ENCODE measurements around the gene PHGDH. TPM values are rescaled to one million over a fixed set of nuclear protein-coding genes. Genes with fewer than 3 reads are reported as not detected.
A peak's percentile ranks its signal among the peaks of the same experiment; 100 is the strongest.

PHGDH gene
- polyA plus RNA-seq, 1 donor: 139 TPM

DNA sequence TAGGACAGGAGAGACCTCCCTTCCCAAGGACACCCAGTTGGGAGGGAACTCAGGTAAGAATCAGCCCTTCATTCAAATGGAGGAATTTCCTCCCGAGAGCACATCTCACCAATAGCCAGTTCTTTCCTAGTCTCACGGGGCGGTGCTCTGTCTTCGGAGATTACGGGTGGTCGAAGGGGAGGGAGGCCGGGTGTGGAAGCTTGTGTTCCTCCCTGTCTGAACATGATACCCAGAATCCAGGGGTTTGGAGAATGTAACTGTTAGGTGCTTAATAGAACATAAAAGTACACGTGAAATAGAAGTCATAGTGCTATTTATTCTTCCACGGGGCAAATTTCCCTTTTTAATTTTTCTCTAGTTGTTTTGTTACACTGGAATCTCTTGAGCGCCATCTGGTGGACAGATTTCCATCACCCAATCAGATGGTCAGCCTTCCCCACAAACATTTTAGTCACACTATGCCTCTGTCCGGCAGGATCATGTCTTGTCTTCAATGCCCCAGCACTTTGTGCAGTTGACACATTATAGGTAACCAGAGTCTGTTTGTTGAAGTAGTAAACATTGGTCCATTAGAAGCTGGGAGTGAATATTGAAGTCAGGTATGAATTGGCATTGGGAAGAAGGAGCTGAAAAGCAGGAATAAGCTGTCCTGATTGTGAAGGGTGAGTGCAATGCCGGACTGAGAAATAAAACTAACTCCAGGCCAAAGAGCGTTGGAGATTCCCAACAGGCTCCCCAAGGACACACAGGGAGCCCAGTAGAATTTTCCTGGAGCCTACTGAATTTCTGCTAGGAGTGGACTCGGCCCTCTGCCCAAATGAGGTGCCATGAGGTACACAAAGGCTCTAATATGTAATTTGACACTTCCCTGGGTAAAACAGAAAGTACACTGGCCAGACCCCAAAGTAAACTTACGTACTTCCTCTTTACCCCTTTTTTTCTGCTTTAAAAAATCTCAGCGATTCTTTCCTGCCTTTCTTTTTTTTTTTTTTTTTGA lies 36.1 kb upstream of the PHGDH start:
- Histone ChIP-seq H3K4me3 (ENCODE audit: low read length) (peak overlapping the region; percentile 34), H3K4me1 (ENCODE audit: control insufficient read depth, insufficient read depth, low read length) (peaks cover 3% of the 10 kb centered on the region), H3K9me3 (ENCODE audit: control insufficient read depth, low read depth, low read length) (no peaks in the 10 kb centered on the region), H3K27ac (ENCODE audit: low read length) (no peak overlapping the region), H3K27me3 (ENCODE audit: control insufficient read depth, insufficient read depth, low read length) (no peaks in the 10 kb centered on the region), H3K36me3 (ENCODE audit: control insufficient read depth, insufficient read depth, low read length) (no peaks in the 10 kb centered on the region)
- peak; percentile 73 to 80 for DNase-seq
- WGBS (ENCODE audit: insufficient coverage, low lambda C conversion rate): 0% methylated on average over 2 of the region's 16 CpGs

DNA sequence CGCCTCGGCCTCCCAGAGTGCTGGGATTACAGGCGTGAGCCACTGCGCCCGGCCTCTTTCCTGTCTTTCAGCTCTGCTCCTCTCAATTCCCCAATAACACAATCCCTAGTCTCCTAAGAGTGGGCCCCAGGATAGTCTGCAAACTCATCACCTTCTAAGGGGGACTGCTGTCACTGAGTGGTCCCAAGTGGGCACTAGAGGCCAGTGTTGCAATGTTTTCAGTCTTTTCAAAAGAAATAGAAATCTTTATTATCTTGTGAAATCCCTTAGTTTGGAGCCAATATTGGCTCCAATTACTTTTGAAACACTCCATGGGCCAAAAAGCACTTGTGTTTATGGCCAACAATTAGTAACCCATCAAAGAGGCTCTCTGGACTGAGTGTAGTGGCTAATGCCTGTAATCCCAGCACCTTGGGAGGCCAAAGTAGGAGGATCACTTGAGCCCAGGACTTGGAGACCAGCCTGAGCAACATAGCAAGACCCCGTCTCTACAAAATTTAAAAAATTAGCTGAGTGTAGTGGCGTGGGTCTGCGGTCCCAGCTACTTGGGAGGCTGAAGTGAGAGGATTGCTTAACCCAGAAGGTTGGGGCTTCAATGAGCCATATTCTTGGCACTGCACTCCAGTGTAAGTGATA lies 35.0 kb upstream of the PHGDH start:
- H3K4me3 ChIP-seq (ENCODE audit: low read length): no peak overlapping the region
- WGBS (ENCODE audit: insufficient coverage, low lambda C conversion rate): no CpG with 5 or more reads among the region's 8 CpGs
- H3K9me3 ChIP-seq (ENCODE audit: control insufficient read depth, low read depth, low read length): no peaks in the 10 kb centered on the region
- no peaks in the 10 kb centered on the region for H3K27me3 ChIP-seq (ENCODE audit: control insufficient read depth, insufficient read depth, low read length)
- H3K27ac ChIP-seq (ENCODE audit: low read length): no peak overlapping the region
- H3K4me1 ChIP-seq (ENCODE audit: control insufficient read depth, insufficient read depth, low read length): peaks cover 3% of the 10 kb centered on the region
- H3K36me3 ChIP-seq (ENCODE audit: control insufficient read depth, insufficient read depth, low read length): no peaks in the 10 kb centered on the region
- no peak for DNase-seq

DNA sequence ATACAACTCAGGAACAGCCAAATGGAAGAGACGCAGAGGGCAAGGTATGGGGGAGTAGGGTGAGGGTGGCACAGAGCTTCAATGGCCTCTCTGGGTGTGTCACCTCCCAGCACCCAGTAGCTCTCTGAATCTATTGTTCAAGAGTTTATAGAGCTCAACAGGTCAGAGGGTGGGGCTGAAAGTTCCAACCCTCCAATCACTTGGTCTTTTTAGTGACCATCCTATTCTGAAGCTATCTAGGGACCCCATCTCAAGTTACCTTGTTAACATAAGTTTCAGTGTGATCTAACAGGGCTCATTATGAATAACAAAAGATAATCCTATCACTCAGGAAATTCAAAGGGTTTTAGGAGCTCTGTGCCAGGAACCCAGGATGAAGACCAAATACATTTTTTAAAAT lies 32.5 kb upstream of the PHGDH start:
- WGBS (ENCODE audit: insufficient coverage, low lambda C conversion rate): no CpG with 5 or more reads among the region's 1 CpG
- Histone ChIP-seq H3K9me3 (ENCODE audit: control insufficient read depth, low read depth, low read length) (no peaks in the 10 kb centered on the region), H3K4me1 (ENCODE audit: control insufficient read depth, insufficient read depth, low read length) (peaks cover 3% of the 10 kb centered on the region), H3K36me3 (ENCODE audit: control insufficient read depth, insufficient read depth, low read length) (no peaks in the 10 kb centered on the region), H3K27ac (ENCODE audit: low read length) (no peak overlapping the region), H3K27me3 (ENCODE audit: control insufficient read depth, insufficient read depth, low read length) (no peaks in the 10 kb centered on the region), H3K4me3 (ENCODE audit: low read length) (no peak overlapping the region)
- DNase-seq: no peak

- Histone ChIP-seq H3K36me3 (ENCODE audit: control insufficient read depth, insufficient read depth, low read length) (no peaks in the 10 kb centered on the region), H3K27ac (ENCODE audit: low read length) (no peak overlapping the region), H3K9me3 (ENCODE audit: control insufficient read depth, low read depth, low read length) (no peaks in the 10 kb centered on the region), H3K27me3 (ENCODE audit: control insufficient read depth, insufficient read depth, low read length) (no peaks in the 10 kb centered on the region), H3K4me1 (ENCODE audit: control insufficient read depth, insufficient read depth, low read length) (peaks cover 2% of the 10 kb centered on the region), H3K4me3 (ENCODE audit: low read length) (no peak overlapping the region)
- 83% methylated on average over 2 of the region's 3 CpGs for WGBS (ENCODE audit: insufficient coverage, low lambda C conversion rate)
- DNase-seq: peak in 1 of 2 donors; percentile 52
Observed at GRCh38 chr1:119680193-119680592, 31.5 kb upstream of the PHGDH start.

DNA sequence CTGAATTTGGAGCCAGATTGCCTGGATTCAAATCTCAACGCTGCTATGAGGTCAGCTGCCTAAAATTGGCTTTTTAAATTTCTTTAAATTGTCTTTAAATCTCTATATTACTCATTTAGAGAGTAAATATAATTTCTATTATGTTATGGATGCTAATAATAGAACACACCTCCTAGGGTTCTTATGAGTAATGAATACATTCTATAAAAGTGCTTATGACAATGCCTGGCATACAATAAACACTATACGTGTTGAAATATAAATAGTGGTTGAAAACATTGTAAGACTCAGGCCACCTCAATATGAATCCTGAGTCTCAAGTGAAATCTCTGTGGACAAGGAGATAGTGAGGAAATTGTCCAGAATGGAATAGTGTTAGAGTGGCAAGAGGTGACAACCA lies 31.0 kb upstream of the PHGDH start:
- H3K9me3 ChIP-seq (ENCODE audit: control insufficient read depth, low read depth, low read length): no peaks in the 10 kb centered on the region
- H3K4me3 ChIP-seq (ENCODE audit: low read length): no peak overlapping the region
- no peak for DNase-seq
- no peaks in the 10 kb centered on the region for H3K36me3 ChIP-seq (ENCODE audit: control insufficient read depth, insufficient read depth, low read length)
- WGBS (ENCODE audit: insufficient coverage, low lambda C conversion rate): 100% methylated on average over 1 of the region's 2 CpGs
- no peaks in the 10 kb centered on the region for H3K27me3 ChIP-seq (ENCODE audit: control insufficient read depth, insufficient read depth, low read length)
- no peaks in the 10 kb centered on the region for H3K4me1 ChIP-seq (ENCODE audit: control insufficient read depth, insufficient read depth, low read length)
- no peak overlapping the region for H3K27ac ChIP-seq (ENCODE audit: low read length)

DNA sequence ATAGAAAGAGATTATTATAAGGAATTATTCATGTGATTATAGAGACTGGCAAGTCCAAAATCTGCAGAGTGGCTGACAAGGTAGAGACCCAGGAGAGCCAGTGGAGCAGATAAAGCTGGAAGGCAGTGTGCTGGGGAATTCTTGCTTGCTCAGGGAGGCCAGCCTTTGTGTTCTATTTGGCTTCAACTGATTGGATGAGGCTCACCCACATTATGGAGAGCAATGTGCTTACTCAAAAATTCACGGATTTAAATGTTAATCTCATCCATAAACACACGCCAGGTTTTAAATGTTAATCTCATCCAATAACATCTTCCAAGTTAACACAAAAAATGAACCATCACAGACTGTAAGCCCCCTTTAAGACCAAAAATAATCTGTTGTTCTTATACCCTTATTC lies 30.2 kb upstream of the PHGDH start:
- Histone ChIP-seq H3K27ac (ENCODE audit: low read length) (no peak overlapping the region), H3K4me1 (ENCODE audit: control insufficient read depth, insufficient read depth, low read length) (no peaks in the 10 kb centered on the region), H3K4me3 (ENCODE audit: low read length) (no peak overlapping the region), H3K36me3 (ENCODE audit: control insufficient read depth, insufficient read depth, low read length) (no peaks in the 10 kb centered on the region), H3K27me3 (ENCODE audit: control insufficient read depth, insufficient read depth, low read length) (no peaks in the 10 kb centered on the region), H3K9me3 (ENCODE audit: control insufficient read depth, low read depth, low read length) (no peaks in the 10 kb centered on the region)
- DNase-seq: no peak
- no CpG with 5 or more reads among the region's 2 CpGs for WGBS (ENCODE audit: insufficient coverage, low lambda C conversion rate)

- Histone ChIP-seq H3K4me3 (ENCODE audit: low read length) (no peak overlapping the region), H3K4me1 (ENCODE audit: control insufficient read depth, insufficient read depth, low read length) (no peaks in the 10 kb centered on the region), H3K27me3 (ENCODE audit: control insufficient read depth, insufficient read depth, low read length) (no peaks in the 10 kb centered on the region), H3K36me3 (ENCODE audit: control insufficient read depth, insufficient read depth, low read length) (no peaks in the 10 kb centered on the region), H3K9me3 (ENCODE audit: control insufficient read depth, low read depth, low read length) (no peaks in the 10 kb centered on the region), H3K27ac (ENCODE audit: low read length) (no peak overlapping the region)
- no peak for DNase-seq
Observed at GRCh38 chr1:119682141-119682540, 29.6 kb upstream of the PHGDH start.

DNA sequence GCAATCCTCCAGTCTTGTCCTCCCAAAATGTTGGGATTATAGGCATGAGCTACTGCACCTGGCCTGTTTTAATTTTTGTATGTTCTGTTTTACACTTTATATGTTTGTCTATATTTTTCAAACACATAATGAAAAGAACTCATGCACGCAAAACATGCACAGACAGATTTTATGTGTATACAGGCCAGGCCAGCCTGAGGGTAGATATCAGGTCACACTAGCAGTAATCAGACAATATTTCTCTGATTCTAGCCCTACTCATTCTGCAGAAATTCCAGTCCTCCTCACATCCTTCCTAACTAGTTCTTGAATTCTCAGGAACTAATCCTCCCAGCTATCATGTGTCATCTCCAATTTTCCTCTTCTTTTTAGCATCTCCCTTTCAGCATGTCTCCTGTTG lies 27.8 kb upstream of the PHGDH start:
- H3K4me3 ChIP-seq (ENCODE audit: low read length): no peak overlapping the region
- no peak overlapping the region for H3K27ac ChIP-seq (ENCODE audit: low read length)
- H3K4me1 ChIP-seq (ENCODE audit: control insufficient read depth, insufficient read depth, low read length): no peaks in the 10 kb centered on the region
- no peaks in the 10 kb centered on the region for H3K9me3 ChIP-seq (ENCODE audit: control insufficient read depth, low read depth, low read length)
- no peaks in the 10 kb centered on the region for H3K36me3 ChIP-seq (ENCODE audit: control insufficient read depth, insufficient read depth, low read length)
- 83% methylated on average over 1 of the region's 1 CpG for WGBS (ENCODE audit: insufficient coverage, low lambda C conversion rate)
- DNase-seq: no peak
- H3K27me3 ChIP-seq (ENCODE audit: control insufficient read depth, insufficient read depth, low read length): no peaks in the 10 kb centered on the region

- no peaks in the 10 kb centered on the region for H3K27me3 ChIP-seq (ENCODE audit: control insufficient read depth, insufficient read depth, low read length)
- no peak overlapping the region for H3K4me3 ChIP-seq (ENCODE audit: low read length)
- no CpG with 5 or more reads among the region's 3 CpGs for WGBS (ENCODE audit: insufficient coverage, low lambda C conversion rate)
- no peaks in the 10 kb centered on the region for H3K4me1 ChIP-seq (ENCODE audit: control insufficient read depth, insufficient read depth, low read length)
- no peak for DNase-seq
- no peak overlapping the region for H3K27ac ChIP-seq (ENCODE audit: low read length)
- no peaks in the 10 kb centered on the region for H3K9me3 ChIP-seq (ENCODE audit: control insufficient read depth, low read depth, low read length)
- H3K36me3 ChIP-seq (ENCODE audit: control insufficient read depth, insufficient read depth, low read length): no peaks in the 10 kb centered on the region
Observed at GRCh38 chr1:119686661-119687060, 25.1 kb upstream of the PHGDH start.

- Histone ChIP-seq H3K36me3 (ENCODE audit: control insufficient read depth, insufficient read depth, low read length) (no peaks in the 10 kb centered on the region), H3K27ac (ENCODE audit: low read length) (no peak overlapping the region), H3K27me3 (ENCODE audit: control insufficient read depth, insufficient read depth, low read length) (no peaks in the 10 kb centered on the region), H3K4me1 (ENCODE audit: control insufficient read depth, insufficient read depth, low read length) (no peaks in the 10 kb centered on the region), H3K4me3 (ENCODE audit: low read length) (no peak overlapping the region), H3K9me3 (ENCODE audit: control insufficient read depth, low read depth, low read length) (no peaks in the 10 kb centered on the region)
- no peak for DNase-seq
- WGBS (ENCODE audit: insufficient coverage, low lambda C conversion rate): 89% methylated on average over 1 of the region's 2 CpGs
Observed at GRCh38 chr1:119687434-119688079, 24.2 kb upstream of the PHGDH start.

All from large intestine (tissue), 3 donors.